GM19351 (cell line): ENCODE data around the gene CFAP299.

Experiments used
- ATAC-seq: cut with Tn5 transposase; IDR thresholded peaks from one replicate; pipeline ENCODE4 v1.9.1; 2021; ENCODE audit warnings: mild to moderate bottlenecking, moderate library complexity; ENCODE audit not compliant: unreplicated experiment

Gene CFAP299

DNA sequence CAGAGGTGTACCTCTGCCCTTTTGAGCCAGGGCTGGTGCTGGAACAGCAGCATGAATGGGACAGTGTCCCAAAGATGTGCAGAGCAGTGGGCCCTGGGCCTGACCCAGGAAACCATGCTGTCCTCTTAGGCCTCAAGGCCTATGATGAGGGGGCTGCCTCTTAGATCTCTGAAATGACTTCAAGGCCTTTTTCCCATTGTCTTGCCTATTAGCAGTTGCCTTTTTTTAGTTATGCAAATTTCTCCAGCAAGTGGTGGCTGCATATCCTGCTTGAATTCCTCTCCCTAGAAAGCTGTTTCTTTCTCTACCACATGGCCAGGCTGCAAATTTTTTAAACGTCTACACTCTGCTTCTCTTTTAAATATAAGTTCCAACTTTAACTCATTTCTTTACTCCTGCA lies 160.3 kb downstream of the CFAP299 start:
- no peak for ATAC-seq

DNA sequence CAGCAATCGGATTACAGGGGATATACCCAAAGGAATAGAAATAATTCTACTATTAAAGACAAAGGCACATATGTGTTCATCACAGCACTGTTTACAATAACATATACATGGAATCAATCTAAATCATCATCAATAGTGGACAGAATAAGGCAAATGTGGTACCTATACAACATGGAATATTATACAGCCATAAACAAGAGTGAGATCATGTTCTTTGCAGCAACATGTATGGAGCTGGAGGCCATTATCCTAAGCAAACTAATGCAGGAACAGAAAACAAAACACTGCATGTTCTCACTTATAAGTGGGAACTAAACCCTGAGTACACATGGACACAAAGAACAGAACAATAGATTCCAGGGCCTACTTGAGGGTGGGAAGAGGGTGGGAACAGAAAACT lies 163.2 kb downstream of the CFAP299 start:
- no peak for ATAC-seq

GRCh38 chr4:80500613-80501012 lies 165.1 kb downstream of the CFAP299 start:
- no peak for ATAC-seq

GRCh38 chr4:80507077-80507476 lies 171.5 kb downstream of the CFAP299 start:
- ATAC-seq: no peak

- ATAC-seq: peak; percentile 98
Observed at GRCh38 chr4:80507507-80507906, 172.0 kb downstream of the CFAP299 start.

DNA sequence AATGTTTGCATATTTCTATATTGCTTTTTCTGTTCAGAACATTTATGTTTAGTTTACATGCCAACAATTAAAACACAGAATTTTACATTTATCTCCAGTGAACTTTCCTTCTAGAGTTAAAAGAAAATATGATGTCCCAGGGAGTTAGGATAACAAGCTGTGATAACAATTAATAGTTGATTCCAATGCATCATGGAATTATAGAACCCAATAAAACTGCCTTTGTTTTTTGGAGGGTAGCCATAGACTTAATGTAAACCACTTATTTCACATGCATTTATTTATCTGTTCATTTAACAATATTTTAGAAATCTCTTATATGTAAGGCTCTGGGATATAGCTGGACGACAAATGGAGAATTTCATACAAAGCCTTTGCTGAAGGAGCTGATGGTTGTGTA lies 180.0 kb downstream of the CFAP299 start:
- no peak for ATAC-seq

- peak; percentile 86 for ATAC-seq
Observed at GRCh38 chr4:80521438-80521837, 185.9 kb downstream of the CFAP299 start.

DNA sequence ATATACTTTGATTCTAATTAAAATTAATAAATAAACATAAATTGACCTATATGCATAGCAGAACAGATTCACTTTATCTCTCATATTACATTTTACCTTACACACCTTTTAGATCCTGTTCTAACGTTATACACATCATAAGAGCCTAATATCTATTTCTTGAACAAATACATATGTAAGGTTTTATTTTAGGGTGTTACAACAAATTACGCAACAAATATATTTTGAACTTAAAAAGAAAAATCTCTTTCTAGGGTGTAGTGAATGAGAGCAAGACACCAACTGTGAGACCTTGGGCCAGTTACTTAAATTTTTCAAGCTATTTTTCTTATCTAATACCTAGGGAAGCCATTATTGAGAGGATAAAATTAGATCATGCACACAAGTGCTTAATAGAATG lies 191.2 kb downstream of the CFAP299 start:
- ATAC-seq: no peak

DNA sequence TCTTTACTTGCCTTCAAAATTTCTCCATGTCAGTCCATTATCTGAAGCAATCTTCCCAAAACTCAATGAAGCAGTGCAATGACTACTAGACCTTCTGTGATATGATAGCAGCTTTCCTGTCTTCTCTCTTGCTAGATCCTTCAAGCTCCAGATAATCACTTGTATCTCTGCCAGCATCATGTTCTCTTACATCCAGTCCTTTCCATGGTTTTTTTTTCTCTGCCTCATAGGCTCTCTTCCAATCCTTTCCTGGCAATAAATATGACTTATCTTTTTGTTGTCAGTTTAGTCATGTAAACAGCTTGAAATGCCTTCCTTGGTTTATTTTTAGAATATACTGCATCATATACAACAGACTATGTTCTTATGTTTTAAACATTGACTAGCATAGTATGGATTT lies 193.5 kb downstream of the CFAP299 start:
- no peak for ATAC-seq

DNA sequence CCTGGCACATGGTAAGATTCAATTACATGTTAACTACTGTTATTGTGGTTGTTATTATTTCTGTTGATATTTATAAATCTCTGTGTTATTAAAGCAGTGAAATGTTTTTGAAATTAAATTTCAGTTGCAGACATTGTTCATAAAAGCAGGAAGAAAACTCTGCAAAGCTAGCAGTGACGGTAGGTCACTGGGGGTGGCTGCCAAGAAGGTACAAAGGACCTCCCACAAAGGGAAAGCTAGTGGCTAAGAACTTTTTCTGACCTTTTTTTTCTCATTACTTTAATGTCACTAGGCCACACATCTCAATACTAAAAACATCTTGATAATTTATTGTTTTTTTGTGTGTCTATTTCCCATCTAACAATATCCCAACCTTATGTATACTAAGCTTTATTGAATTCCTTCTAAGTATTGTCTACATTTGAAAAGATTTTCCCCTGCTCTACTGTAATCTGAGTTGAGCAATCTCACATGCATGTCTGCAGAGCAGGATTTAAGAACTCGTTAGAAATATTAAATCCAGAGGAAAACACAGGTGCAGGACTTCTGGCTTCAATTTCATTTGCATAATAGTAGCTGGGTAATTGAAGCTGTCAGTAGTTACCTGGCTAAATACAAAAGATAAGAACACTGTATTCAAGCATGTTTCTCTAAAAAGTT lies 197.3 kb downstream of the CFAP299 start:
- no peak for ATAC-seq

DNA sequence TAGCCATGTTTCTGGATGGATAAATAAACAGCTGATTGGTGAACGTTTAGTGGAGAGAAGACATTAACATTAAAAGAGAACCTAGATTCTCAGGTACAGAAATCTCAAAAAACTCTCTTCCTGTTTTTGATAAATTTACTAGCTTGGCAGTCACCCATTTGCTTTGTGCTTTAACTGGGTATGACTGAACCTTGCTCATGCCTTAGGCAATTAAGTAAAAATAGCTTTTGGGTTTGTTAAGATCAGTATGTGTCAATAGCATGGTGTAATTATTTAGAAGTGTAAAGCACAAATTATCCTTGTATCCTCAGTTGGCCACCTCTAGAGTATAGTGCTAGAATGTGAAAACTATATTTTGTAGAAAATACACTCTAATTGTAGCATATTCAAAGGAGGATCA lies 200.0 kb downstream of the CFAP299 start:
- ATAC-seq: no peak

DNA sequence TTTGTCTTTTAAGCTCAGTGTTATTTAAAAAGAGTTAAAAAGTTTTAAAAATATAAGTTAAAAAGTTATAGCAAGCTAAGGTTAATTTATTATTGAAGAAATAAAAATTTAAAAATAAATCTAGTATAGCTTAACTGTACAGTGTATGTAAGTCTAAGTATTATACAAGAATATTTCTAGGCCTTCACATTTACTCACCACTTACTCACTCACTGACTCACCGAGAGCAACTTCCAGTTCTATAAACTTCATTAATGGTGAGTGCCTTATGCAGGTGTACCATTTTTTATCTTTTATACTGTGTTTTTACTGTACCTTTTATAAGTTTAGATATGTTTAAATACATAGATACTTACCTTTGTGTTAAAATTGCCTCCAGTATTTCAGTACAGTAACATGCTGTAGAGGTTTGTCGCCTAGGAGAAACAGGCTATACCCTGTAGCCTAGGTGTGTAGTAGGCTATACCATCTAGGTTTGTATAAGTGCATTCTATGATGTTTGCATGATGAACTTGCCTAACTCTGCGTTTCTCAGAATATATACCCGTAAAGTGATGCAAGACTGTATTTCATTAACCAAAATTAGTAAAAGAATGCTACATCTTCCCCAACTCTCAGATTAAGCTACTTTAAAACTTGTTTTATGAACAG lies 202.9 kb downstream of the CFAP299 start:
- ATAC-seq: no peak

DNA sequence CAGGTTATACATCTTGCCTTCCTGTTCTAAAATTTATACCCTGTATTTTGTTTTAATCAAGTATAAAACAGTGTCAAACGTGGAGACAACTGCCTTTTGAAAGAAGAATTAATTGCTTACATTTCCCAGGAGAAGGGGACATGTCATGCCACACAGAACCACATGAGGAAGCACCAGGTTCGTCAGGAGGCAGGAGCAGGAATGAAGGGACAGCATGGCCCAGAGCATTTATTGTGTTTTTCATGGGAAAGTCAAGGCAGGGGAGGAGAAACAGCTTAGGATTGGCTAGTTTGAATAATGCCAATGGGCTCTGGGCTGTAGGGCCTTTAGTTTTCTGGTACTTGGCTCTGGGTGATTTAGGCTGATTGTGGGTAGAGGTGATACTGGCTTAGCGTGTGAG lies 203.7 kb downstream of the CFAP299 start:
- ATAC-seq: no peak

DNA sequence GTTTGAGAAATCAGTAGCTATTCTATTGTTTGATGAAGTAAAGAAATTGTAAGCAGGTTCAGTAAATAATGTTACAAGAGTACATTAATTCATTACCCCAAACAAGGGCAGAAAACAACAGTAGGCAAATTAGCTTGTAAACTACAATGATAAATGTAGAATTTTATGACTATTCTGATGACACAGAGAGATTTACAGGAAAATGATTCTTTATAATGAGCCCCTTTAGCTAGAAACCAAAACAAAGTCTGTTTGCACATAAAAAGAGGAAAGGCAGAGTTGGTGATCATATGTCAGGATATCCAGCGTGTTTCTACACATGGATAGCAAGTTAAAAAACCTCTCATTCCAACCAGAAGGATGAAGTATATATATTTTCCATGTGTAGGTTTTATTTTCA lies 204.8 kb downstream of the CFAP299 start:
- ATAC-seq: no peak

DNA sequence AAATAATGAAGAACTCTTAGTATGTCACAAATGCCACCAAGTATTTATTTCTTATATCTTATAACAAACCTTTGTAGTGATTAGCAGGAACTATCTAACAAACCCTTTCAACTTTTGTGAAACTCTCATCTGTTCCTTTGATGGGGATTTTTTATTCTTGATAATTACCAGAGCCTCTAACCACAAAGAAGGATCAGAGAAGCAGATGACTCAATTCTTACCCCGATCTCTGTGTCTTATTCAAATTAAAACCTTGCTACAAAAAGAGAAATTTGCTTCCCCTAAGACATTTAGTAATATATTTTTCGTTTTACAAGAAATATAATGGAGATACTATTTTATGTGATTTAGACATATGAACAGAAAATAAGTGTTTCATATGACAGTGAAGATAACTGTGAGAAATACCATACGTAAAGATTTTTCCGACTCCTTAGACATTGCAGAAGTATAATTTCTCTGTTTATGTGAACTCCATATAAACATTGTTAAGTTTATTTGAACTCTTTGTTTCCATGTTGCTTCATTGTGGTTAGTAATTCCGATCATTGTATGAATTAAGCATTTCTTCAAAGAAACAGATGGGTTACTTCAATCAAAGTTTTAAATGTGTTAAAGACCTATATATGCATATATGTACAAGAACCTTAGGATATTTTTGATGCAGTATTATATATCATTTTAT lies 205.4 kb downstream of the CFAP299 start:
- peak; percentile 95 for ATAC-seq

GRCh38 chr4:80542747-80543146 lies 207.2 kb downstream of the CFAP299 start:
- ATAC-seq: no peak

DNA sequence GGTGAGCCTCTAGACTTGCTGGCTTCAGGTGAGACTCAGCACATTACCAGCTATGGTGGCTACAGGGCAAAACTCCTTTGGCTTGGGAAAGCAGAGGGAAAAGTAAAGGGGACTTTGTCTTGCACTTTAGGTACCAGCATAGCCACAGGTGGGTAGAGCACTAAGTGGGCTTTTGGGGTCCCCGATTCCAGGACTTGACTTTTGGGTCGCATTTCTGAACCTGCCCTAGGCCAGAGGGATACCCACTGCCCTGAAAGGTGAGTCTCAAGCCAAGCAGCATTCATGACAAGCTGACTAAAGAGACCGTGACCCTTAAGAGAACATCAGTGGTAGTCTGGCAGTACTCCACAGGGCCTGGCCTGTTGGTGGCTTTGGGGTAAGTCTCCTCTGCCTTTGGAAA lies 224.8 kb downstream of the CFAP299 start:
- ATAC-seq: no peak

GRCh38 chr4:80566203-80566872 lies 230.8 kb downstream of the CFAP299 start:
- ATAC-seq: no peak

GRCh38 chr4:80568891-80569290 lies 233.4 kb downstream of the CFAP299 start:
- no peak for ATAC-seq

DNA sequence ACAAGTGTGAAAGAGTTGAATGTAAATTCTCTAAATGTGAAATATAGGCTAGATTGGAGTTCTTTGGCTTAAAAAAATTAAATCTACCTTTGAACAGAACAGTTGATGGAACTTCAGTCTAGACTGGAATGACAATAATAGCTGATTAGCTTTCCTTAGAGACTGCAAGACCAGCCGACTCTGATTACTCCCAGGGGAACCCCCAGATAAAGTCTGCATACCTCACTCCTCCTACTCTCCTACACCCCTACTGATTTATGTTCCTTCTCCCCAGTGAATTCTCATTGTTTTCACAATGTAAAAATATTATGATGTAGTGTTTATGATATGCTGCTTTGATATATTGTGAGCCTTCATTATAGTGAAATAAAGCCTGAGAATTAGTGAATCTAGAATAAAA lies 241.3 kb downstream of the CFAP299 start:
- ATAC-seq: no peak

DNA sequence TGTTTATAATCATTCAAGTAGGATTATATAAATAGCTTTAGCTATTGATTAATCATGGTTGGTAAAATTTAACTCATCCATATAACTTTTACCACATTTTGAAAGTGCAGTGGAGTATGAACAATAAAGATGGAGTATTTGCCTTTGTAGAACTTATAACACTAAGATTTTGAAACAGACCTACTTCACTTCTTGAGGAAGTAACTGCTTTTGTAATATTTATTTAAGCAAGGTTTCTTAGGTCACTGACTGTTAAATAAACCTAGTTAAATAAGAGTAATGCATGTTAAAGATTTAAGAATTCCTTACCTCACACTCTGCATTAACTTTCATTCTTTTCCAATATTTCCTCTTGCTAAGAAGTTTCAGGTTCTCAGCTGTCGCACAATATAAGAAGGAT lies 242.5 kb downstream of the CFAP299 start:
- no peak for ATAC-seq

DNA sequence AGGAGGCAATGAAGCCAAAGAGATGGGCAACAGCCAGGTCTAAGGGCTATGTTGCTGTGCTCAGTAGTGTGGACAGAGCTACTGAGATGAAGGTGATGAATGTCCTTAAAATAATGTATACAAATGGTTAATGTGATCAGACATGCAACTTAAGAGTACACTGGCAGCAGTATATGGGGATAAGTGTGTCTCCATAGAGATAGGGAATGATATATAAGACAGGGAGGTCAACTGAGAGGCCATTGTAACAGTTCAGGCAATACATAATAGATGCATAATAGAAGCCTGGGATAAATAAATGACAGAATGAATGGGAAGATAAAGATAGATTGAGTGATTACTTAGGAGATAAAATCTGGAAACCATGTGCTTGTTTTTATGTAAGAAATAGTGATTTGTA lies 250.0 kb downstream of the CFAP299 start:
- no peak for ATAC-seq
